ENCODE measurements around the gene CT55.
A peak's percentile ranks its signal among the peaks of the same experiment; 100 is the strongest.
"Not testable (repeated sequence)": the region's sequence is repeated elsewhere in the genome, so short reads cannot be mapped to it uniquely, and the experiment has no call there.

The CT55 gene, protein sequence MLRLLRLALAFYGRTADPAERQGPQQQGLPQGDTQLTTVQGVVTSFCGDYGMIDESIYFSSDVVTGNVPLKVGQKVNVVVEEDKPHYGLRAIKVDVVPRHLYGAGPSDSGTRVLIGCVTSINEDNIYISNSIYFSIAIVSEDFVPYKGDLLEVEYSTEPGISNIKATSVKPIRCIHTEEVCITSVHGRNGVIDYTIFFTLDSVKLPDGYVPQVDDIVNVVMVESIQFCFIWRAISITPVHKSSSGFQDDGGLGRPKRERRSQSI

DNA sequence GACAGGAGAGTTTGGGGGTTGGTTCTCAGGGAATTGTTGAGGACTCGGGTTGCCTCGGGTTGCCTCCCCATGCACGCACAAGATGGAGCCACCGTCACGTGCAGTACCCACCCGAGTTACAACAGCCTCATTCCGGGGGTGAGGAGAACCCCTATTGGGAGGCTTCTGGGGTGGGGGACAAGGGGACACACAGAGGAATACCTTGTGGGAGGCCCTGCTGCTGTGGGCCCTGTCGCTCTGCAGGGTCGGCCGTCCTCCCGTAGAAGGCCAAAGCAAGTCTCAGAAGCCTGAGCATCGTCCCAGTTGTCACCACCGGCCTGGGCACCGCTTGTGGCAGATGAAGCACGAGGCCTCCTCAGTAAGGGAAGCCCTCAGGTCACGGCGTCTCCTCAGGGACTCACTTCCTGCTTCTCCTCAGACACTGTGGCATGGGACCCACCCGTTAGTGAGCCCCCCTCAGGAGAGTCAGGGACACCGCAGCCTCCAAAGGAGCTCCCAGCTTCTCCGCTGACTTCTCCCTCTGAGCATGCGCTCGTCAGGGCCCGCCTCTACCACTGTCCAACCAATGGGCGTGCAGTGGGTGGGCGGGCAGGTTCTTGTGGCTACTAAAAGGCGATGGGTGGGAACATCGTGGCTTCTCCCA, at the start of gene CT55:
Gene CT55, minus strand, starts transcription at position 522 of the 643 bp plus-strand sequence. Its CDS starts 227 bp downstream, at position 295.
- no peak for DNase-seq

- DNase-seq = peak; percentile 68
These were observed 42.1 kb upstream of the CT55 start for GRCh38 chrX:135213200-135213844.

- peak; percentile 29 for DNase-seq
These were observed 35.2 kb upstream of the CT55 start for GRCh38 chrX:135206427-135206826.

DNA sequence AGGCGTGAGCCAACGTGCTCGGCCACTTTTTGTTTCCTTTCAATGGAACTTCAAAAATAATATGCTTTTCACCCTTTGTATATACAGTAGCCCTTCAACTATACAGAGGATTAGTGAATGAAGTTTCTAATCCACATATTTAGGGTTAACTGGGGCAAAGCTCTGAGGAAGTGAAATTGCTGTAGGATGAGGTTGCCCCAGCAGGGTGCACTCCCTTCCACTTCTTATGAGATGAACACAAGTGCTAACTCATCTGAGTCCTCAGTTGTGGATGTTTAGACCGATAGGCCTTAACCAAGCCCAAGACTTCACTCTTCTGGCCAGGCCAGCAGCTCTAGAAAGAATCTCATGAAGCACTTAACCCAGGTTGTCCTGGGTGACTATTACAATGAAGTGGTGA, 29.1 kb upstream of the CT55 start:
- no peak for DNase-seq

DNA sequence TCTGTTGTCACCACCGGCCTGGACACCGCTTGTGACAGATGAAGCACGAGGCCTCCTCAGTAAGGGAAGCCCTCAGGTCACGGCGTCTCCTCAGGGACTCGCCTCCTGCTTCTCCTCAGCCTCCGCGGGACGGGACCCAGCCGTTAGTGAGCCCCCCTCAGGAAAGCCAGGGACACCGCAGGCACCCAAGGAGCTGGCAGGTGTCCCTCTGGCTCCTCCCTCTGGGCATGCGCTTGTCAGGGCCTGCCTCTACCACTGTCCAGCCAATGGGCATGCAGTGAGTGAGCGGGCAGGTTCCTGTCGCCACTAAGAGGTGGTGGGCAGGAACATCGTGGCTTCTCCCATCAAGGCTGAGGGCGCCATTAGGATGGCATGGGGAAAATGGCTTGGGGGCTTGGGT, 23.5 kb upstream of the CT55 start:
- no peak for DNase-seq

- DNase-seq = no peak
These were observed 22.5 kb upstream of the CT55 start for GRCh38 chrX:135193740-135194139.

GRCh38 chrX:135191838-135192237, 20.6 kb upstream of the CT55 start:
- DNase-seq = no peak

DNA sequence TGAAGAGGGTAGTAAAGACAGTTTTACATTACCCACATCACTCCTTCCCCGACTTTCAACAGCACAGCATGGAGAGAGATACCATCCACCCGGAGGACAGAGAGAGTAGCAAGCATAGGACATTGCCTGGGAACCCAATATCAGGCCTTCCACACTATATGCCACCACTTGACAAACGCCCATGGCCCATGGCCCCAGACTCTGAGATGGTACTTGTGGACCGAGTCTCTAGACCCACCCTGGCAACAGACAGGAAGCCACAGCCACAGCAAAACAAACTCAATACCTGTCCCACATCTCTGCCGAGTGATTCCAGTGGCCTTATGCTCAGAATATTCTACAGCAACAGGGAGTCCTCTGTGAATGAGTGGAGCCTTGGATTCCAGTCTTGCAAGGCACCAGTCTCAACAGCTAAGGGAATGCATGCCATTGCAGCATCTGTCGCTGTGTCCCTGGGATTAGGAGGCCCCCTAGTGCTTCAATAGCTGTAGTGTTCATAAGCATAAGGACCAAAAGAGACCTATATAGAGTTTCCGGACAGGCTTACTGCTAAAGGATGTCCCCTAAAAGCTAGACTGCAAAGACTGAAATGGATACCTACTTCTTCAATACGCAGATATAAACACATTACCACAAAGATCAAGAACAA, 14.7 kb upstream of the CT55 start:
- peak; percentile 41 for DNase-seq

- DNase-seq = no peak
These were observed 7.4 kb upstream of the CT55 start for GRCh38 chrX:135178636-135179035.

DNA sequence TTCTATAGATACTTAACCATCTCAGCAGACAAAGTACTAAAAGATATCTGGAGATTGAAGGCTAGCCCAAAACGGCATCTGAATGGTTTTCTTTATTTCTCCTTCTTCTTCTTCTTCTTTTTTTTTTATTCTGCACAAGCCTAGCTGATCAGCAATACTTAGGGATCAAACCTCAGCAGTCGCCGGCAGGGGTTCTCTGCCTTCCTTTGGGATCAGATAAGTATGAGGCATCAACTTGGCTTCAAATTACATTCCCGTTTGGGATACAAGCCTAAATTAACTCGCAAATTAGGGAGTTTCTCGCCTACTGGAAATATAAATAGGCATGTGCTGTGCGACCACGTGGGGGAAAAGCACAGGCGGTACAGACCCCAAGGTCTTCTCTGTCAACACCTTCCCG, 730 bp downstream of the CT55 start:
- no peak for DNase-seq

- DNase-seq = not testable (repeated sequence)
These were observed 1.7 kb downstream of the CT55 start for GRCh38 chrX:135169534-135169933.

DNA sequence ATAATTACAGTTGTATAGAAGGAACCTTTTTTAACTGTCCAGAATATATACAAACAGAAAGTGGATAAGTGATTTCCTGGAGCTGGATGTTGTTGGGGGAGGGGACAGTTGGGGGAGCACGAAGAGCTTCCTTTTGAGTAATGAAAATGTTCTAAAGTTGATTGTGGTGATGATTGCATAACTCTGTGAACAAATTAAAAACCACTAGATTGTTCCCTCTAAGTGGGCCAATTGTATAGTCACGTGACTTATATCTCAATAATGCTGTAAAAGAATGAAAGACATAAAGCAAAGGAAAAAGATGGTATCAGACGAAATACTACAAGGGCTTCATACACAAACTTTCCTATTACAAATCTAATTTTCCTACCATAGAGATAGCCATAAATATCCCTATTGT, 2.7 kb downstream of the CT55 start:
- no peak for DNase-seq

GRCh38 chrX:135154688-135155087, 16.5 kb downstream of the CT55 start:
- DNase-seq = not testable (repeated sequence)

DNA sequence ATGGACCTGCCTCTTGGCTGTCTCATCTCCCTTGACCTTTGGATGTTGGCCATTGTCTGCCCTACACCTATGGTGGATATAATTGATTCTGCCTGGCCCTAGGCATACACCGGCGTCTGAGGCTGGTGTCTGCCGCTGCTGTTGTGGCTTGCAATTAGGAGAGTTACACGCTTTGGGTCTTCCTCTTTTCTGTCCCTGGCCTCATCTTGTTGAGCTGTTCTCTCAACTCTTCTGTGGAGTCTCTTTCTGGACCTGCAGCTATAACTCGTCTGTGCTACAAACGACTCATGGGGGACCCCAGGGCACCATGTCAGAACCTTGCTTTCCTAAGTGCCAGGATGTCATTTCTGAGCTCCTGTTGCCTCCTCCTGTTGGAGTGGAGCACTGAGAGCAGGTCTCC, 45.1 kb downstream of the CT55 start:
- not testable (repeated sequence) for DNase-seq

- DNase-seq = not testable (repeated sequence)
These were observed 51.1 kb downstream of the CT55 start, which contains the start of gene ETDB for GRCh38 chrX:135120056-135120576. ETDB (minus strand) TSS chrX:135120526; CDS start chrX:135119261, 1,265 bp downstream.

GRCh38 chrX:135116064-135116463, 55.1 kb downstream of the CT55 start:
- DNase-seq = not testable (repeated sequence)

DNA sequence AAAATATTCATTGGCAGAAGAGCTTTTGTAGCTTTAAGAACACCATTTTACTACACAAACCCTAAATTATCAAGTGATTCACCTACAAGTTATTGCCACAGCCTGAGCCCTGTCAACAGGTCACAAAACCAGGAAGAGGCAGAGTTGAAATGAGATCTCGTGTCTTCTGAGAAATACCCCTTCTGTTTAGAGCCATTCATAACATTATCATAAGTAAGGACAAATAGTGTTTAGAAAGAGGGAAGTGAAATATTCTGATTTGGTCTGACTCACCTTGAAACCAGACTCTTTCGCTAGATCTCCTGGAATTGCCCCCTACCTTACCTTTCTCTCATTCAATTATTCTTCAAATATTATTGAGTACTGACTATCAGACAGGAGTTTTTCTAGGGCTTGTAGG, 56.8 kb downstream of the CT55 start:
- DNase-seq = no peak

- DNase-seq = no peak
These were observed 58.5 kb downstream of the CT55 start for GRCh38 chrX:135112743-135113142.

DNA sequence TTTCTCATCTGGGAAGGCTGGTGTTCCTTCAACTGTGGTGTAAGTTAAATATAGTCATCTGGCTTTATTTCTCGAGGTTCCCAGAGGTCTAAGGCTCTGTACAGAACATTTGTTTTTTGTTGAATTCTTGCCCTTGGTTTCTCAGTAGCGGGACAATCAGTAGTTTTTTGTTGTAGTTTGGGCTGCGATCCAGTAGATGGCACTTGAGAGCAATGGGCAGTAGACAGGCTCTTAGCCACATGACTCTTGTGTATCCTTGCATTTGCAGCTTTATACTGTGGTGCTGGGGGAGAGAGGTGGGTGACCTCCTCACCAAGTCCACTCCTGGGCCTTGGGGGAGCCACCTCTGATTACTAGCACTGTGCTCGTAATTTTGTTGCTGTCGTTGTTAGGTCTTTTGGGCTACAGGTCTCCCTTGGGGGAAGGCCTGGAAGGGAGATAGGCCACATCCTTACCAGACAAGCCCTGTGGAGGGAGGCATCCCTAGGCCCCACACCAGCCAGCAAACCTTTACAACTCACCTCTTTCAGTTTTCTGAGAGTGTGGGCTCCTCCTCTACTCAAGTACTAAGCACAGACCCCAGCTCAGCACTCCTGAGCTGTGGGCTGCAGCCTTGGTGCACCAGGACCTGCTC, 59.0 kb downstream of the CT55 start:
- peak; percentile 47 for DNase-seq

DNA sequence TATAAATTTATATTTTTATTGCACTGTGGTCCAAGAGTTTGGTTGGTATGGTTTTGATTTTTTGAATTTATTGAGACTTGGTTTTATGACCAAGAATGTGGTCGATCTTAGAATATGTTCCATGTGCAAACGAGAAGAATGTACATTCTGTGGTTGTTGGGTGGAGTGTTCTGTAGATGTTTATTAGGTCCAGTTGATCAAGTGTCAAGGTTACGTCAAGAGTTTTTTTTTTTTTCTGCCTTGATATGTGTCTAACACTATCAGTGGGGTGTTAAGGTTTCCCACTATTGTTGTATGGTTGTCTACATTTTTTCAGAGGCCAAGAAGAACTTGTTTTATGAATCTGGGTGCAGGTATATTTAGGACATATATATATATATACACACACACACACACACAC, 61.6 kb downstream of the CT55 start:
- no peak for DNase-seq

Measured in stimulated activated CD4-positive, alpha-beta T cell treated with anti-CD3 and anti-CD28 coated beads, Interleukin-15, amount 100 ng/mL, for 24 hours (primary cell).